Neuronal stem cell (in vitro differentiated cells): ENCODE data around the gene UNC13A.
A peak's percentile ranks its signal among the peaks of the same experiment; 100 is the strongest.

Experiments used
- DNase-seq: peaks from one replicate; pipeline ENCODE4 v3.0.0-alpha.2; 2013; ENCODE audit warnings: low spot score
- H2AFZ ChIP-seq: one replicate; pipeline ENCODE4 v1.6.1; 2013; ENCODE audit warnings: mild to moderate bottlenecking, low read length, inconsistent platforms
- H2AK5ac ChIP-seq: 2 replicates; pipeline ENCODE4 v1.6.1; 2013; ENCODE audit warnings: low read depth, mild to moderate bottlenecking, inconsistent platforms, low read length, moderate library complexity, mixed read lengths
- H2BK120ac ChIP-seq: 2 replicates; pipeline ENCODE4 v1.6.1; 2013; ENCODE audit warnings: low read depth, mild to moderate bottlenecking, inconsistent platforms, low read length, moderate library complexity, mixed read lengths
- H2BK12ac ChIP-seq: one replicate; pipeline ENCODE4 v1.6.1; 2013; ENCODE audit warnings: low read length, inconsistent platforms
- H2BK15ac ChIP-seq: 2 replicates; pipeline ENCODE4 v1.6.1; 2013; ENCODE audit warnings: mild to moderate bottlenecking, low read length, inconsistent platforms, mixed read lengths
- H2BK5ac ChIP-seq: one replicate; pipeline ENCODE4 v1.6.1; 2013; ENCODE audit warnings: inconsistent platforms, mild to moderate bottlenecking, low read length, moderate library complexity
- H3K14ac ChIP-seq: one replicate; pipeline ENCODE4 v1.6.1; 2013; ENCODE audit warnings: low read length, inconsistent platforms
- H3K18ac ChIP-seq: 2 replicates; pipeline ENCODE4 v1.6.1; 2013; ENCODE audit warnings: low read length, inconsistent platforms
- H3K23ac ChIP-seq: 2 replicates; pipeline ENCODE4 v1.6.1; 2013; ENCODE audit warnings: low read depth, mild to moderate bottlenecking, mixed read lengths, low read length, inconsistent platforms; ENCODE audit not compliant: poor library complexity
- H3K27ac ChIP-seq: replicated peaks from 3 replicates; pipeline ENCODE4 v1.5.1; 2013; ENCODE audit warnings: low read length, inconsistent platforms
- H3K27me3 ChIP-seq, 3 experiments: 2 replicates each; pipeline ENCODE4 v1.6.1; 2013; ENCODE audit warnings: low read length in 3 of 3, mild to moderate bottlenecking in 2 of 3, inconsistent platforms in 1 of 3, low read depth in 1 of 3, mixed read lengths in 1 of 3, moderate library complexity in 1 of 3; ENCODE audit not compliant: control insufficient read depth in 3 of 3, insufficient read depth in 3 of 3
- H3K36me3 ChIP-seq, 2 donors: replicated peaks in 1 of 2; 2 replicates each; pipeline ENCODE4 v1.6.1; 2013; ENCODE audit warnings: low read length in 2 of 2; ENCODE audit not compliant: control insufficient read depth in 2 of 2, insufficient read depth in 2 of 2
- H3K4ac ChIP-seq: 2 replicates; pipeline ENCODE4 v1.6.1; 2013; ENCODE audit warnings: inconsistent platforms, mild to moderate bottlenecking, low read length, moderate library complexity
- H3K4me1 ChIP-seq, 2 donors: 1 replicate in 1 of 2; 2 replicates in 1 of 2; pipeline ENCODE4 v1.6.1; 2013; ENCODE audit warnings: low read length in 2 of 2, low read depth in 1 of 2; ENCODE audit not compliant: control insufficient read depth in 2 of 2, insufficient read depth in 1 of 2
- H3K4me2 ChIP-seq: one replicate; pipeline ENCODE4 v1.6.1; 2013; ENCODE audit warnings: mild to moderate bottlenecking, low read length, inconsistent platforms; ENCODE audit not compliant: insufficient read depth, poor library complexity, severe bottlenecking
- H3K4me3 ChIP-seq, 2 donors: 2 replicates each; pipeline ENCODE4 v1.5.1; 2013; ENCODE audit warnings: low read length in 2 of 2, mild to moderate bottlenecking in 2 of 2, inconsistent platforms in 1 of 2, moderate library complexity in 1 of 2
- H3K79me1 ChIP-seq: one replicate; pipeline ENCODE4 v1.6.1; 2013; ENCODE audit warnings: low read depth, mild to moderate bottlenecking, inconsistent platforms, low read length, moderate library complexity
- H3K9ac ChIP-seq: one replicate; pipeline ENCODE4 v1.6.1; 2013; ENCODE audit warnings: mild to moderate bottlenecking, low read depth, low read length, inconsistent platforms; ENCODE audit not compliant: poor library complexity
- H3K9me3 ChIP-seq, 2 donors: replicated peaks in 1 of 2; 2 replicates each; pipeline versions ENCODE3 to v1.6.1; 2013; ENCODE audit warnings: low read length in 2 of 2, mild to moderate bottlenecking in 2 of 2, inconsistent platforms in 1 of 2, low read depth in 1 of 2, mixed read lengths in 1 of 2, moderate library complexity in 1 of 2; ENCODE audit not compliant: control insufficient read depth in 2 of 2, insufficient read depth in 1 of 2
- H4K8ac ChIP-seq: one replicate; pipeline ENCODE4 v1.6.1; 2013; ENCODE audit warnings: low read depth, mild to moderate bottlenecking, inconsistent platforms, low read length, moderate library complexity
- H4K91ac ChIP-seq: one replicate; pipeline ENCODE4 v1.6.1; 2013; ENCODE audit warnings: low read length, low read depth, mild to moderate bottlenecking, inconsistent platforms; ENCODE audit not compliant: poor library complexity
- WGBS, 2 donors: extraction: QIAGEN DNeasy Blood & Tissue Kit; methylation state at CpG; one replicate each; pipeline ENCODE4 v1.1.7; 2013; ENCODE audit warnings: missing lambda C conversion rate in 2 of 2, mixed read lengths in 1 of 2; ENCODE audit not compliant: insufficient read length in 2 of 2, insufficient replicate concordance in 1 of 2; ENCODE audit errors: extremely low coverage in 2 of 2; 5-methylcytosine and 5-hydroxymethylcytosine counted together

The UNC13A gene

DNA sequence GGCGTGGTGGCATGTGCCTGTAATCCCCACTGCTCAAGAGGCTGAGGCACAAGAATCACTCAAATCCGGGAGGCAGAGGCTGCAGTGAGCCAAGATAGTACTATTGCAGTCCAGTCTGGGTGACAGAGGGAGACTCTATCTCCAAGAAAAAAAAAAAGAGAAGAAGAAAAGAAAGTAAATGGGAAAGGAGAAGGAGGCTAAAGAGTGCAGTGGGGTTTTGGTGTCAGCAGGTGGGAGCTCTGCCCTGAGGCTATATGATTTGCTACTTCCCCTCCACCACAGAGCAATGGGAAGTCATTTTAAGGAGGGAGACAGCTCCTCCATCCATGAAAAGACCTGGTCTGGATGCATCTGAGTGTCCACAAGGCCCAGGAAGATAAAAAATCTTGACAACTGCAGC lies 23.1 kb downstream of the UNC13A start:
- Histone ChIP-seq H3K9ac (no peak overlapping the region), H2BK120ac (no peak overlapping the region), H2AK5ac (no peak overlapping the region), H2BK5ac (no peak overlapping the region), H3K79me1 (no peaks in the 10 kb centered on the region), H3K4me2 (no peak overlapping the region), H2AFZ (no peak overlapping the region), H3K4me3 (no peak overlapping the region), H3K36me3 (peaks cover 0 to 22% of the 10 kb centered on the region in 2 donors), H3K23ac (no peak overlapping the region), H3K27me3 (no peaks in the 10 kb centered on the region), H3K4ac (no peak overlapping the region), H4K91ac (no peak overlapping the region), H3K14ac (no peak overlapping the region), H2BK12ac (no peak overlapping the region), H3K18ac (no peak overlapping the region), H3K9me3 (peaks cover 8 to 14% of the 10 kb centered on the region in 2 donors), H3K4me1 (no peaks in the 10 kb centered on the region), H3K27ac (no peak overlapping the region), H4K8ac (no peak overlapping the region), H2BK15ac (no peak overlapping the region)
- no peak for DNase-seq
- WGBS, 2 donors: no CpG with 5 or more reads among the region's 2 CpGs

DNA sequence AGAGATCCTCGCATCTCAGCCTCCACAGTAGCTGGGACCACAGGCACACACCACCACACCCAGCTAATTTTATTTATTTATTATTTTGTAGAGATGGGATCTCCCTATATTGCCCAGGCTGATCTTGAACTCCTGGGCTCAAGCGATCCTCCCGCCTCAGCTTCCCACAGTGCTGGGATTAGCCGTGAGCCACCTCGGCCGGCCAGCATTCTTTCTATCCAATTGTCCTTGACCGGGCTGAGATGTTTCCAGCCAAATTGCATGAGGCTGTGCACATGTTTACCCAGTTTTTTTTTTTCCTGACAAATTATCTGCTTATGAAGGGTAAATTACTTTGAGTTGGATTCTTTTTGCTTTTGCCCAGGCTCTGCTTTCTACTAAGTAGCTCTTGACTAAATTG lies 28.2 kb downstream of the UNC13A start:
- H2BK12ac ChIP-seq: no peak overlapping the region
- H4K91ac ChIP-seq: no peak overlapping the region
- no peak overlapping the region for H2AFZ ChIP-seq
- DNase-seq: no peak
- no peaks in the 10 kb centered on the region for H3K79me1 ChIP-seq
- H3K4me3 ChIP-seq: no peak overlapping the region
- H2AK5ac ChIP-seq: no peak overlapping the region
- no peak overlapping the region for H3K18ac ChIP-seq
- no peak overlapping the region for H4K8ac ChIP-seq
- H2BK15ac ChIP-seq: no peak overlapping the region
- H3K23ac ChIP-seq: no peak overlapping the region
- H2BK5ac ChIP-seq: no peak overlapping the region
- H2BK120ac ChIP-seq: no peak overlapping the region
- no peak overlapping the region for H3K14ac ChIP-seq
- H3K9ac ChIP-seq: no peak overlapping the region
- peaks cover 0 to 28% of the 10 kb centered on the region in 2 donors for H3K36me3 ChIP-seq
- no peak overlapping the region for H3K4me2 ChIP-seq
- H3K4me1 ChIP-seq: no peaks in the 10 kb centered on the region
- H3K4ac ChIP-seq: no peak overlapping the region
- WGBS, 2 donors: no CpG with 5 or more reads among the region's 7 CpGs
- H3K27me3 ChIP-seq: no peaks in the 10 kb centered on the region
- peaks cover under 1 to 8% of the 10 kb centered on the region in 2 donors for H3K9me3 ChIP-seq
- H3K27ac ChIP-seq: no peak overlapping the region

DNA sequence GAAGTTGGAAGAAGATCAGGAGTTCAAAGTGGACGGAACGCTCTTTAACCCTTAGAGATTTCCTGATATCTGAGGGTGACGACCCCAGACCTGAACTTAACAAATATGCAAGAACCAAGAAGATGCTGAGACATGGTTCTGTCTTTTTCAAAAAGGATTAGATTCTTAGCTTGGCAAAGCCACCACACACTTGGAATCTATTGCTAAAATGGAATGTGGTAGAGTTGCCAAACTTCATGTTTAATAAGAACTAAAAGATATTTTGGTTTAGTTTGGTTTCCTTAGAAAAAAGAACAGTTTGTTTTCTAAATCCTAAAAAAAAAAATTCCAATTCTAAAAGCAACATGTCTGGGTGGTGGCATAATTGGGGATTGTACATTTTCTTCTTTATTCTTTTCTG lies 29.5 kb downstream of the UNC13A start:
- H4K8ac ChIP-seq: no peak overlapping the region
- no peaks in the 10 kb centered on the region for H3K27me3 ChIP-seq
- no peak overlapping the region for H4K91ac ChIP-seq
- H3K27ac ChIP-seq: no peak overlapping the region
- H2BK15ac ChIP-seq: no peak overlapping the region
- H3K4me2 ChIP-seq: no peak overlapping the region
- no peak overlapping the region for H2AK5ac ChIP-seq
- no peak overlapping the region for H3K23ac ChIP-seq
- no peak overlapping the region for H2BK120ac ChIP-seq
- WGBS, 2 donors: no CpG with 5 or more reads among the region's 3 CpGs
- H3K18ac ChIP-seq: no peak overlapping the region
- peaks cover 3 to 4% of the 10 kb centered on the region in 2 donors for H3K9me3 ChIP-seq
- no peak overlapping the region for H3K9ac ChIP-seq
- H3K14ac ChIP-seq: no peak overlapping the region
- H2BK5ac ChIP-seq: no peak overlapping the region
- H3K4me3 ChIP-seq: no peak overlapping the region
- H3K4ac ChIP-seq: no peak overlapping the region
- DNase-seq: no peak
- H3K79me1 ChIP-seq: peaks cover 3% of the 10 kb centered on the region
- no peak overlapping the region for H2BK12ac ChIP-seq
- peaks cover 0 to 27% of the 10 kb centered on the region in 2 donors for H3K36me3 ChIP-seq
- no peak overlapping the region for H2AFZ ChIP-seq
- H3K4me1 ChIP-seq: no peaks in the 10 kb centered on the region

DNA sequence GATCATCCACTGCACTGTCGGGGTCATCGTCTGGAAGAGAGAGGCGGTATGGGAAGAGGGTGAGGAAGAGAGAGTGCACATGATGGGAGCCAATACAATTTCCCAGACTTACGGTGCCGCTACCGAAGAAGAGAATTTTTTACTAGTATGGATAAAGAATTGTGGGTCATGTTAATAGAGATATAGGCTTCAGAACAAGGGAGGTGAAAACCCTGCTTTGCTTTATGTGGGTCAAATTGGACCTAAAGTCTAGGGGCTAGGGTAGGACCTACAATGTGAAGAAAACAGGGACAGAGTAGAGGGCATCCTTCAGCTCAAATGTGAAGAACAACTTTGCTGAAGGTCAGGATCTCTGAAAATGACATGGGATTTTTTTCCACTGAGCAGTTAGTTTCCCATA lies 29.9 kb downstream of the UNC13A start:
- no peak overlapping the region for H2BK5ac ChIP-seq
- H3K4ac ChIP-seq: no peak overlapping the region
- no peak overlapping the region for H4K8ac ChIP-seq
- H3K18ac ChIP-seq: peak overlapping the region; percentile 44
- no peaks in the 10 kb centered on the region for H3K27me3 ChIP-seq
- no peak overlapping the region for H2BK15ac ChIP-seq
- H3K14ac ChIP-seq: no peak overlapping the region
- H3K4me1 ChIP-seq: no peaks in the 10 kb centered on the region
- peaks cover 2 to 3% of the 10 kb centered on the region in 2 donors for H3K9me3 ChIP-seq
- H2BK12ac ChIP-seq: no peak overlapping the region
- H2AFZ ChIP-seq: no peak overlapping the region
- H4K91ac ChIP-seq: no peak overlapping the region
- H3K79me1 ChIP-seq: peaks cover 3% of the 10 kb centered on the region
- H3K36me3 ChIP-seq: peaks cover 0 to 27% of the 10 kb centered on the region in 2 donors
- no peak overlapping the region for H3K23ac ChIP-seq
- H3K9ac ChIP-seq: peak overlapping the region; percentile 30
- H3K27ac ChIP-seq: no peak overlapping the region
- WGBS, 2 donors: no CpG with 5 or more reads among the region's 6 CpGs
- H2AK5ac ChIP-seq: peak overlapping the region; percentile 68
- H2BK120ac ChIP-seq: no peak overlapping the region
- no peak overlapping the region for H3K4me3 ChIP-seq
- DNase-seq: no peak
- no peak overlapping the region for H3K4me2 ChIP-seq
